ENCODE results near the gene MBOAT7.

- TF ChIP-seq EZH2 (IDR thresholded peaks at IDR 0.05; ENCODE audit: insufficient read depth, poor library complexity, severe bottlenecking) (no peak), EZH2phosphoT487 (IDR thresholded peaks at IDR 0.05; ENCODE audit: insufficient read depth, low read depth) (no peak)
Measured at GRCh38 chr19:54147676-54148075, 41.7 kb downstream of the MBOAT7 start.

All from GM23248 (cell line).